ENCODE results near the gene SPTLC2. TPM values are rescaled to one million over a fixed set of nuclear protein-coding genes. Genes with fewer than 3 reads are reported as not detected.
A peak's percentile ranks its signal among the peaks of the same experiment; 100 is the strongest.

Gene SPTLC2
- total and polyA plus RNA-seq, 2 donors (not counting 1 experiment from before 2014, with no cell fraction given), result 22.8 to 25.9 TPM

DNA sequence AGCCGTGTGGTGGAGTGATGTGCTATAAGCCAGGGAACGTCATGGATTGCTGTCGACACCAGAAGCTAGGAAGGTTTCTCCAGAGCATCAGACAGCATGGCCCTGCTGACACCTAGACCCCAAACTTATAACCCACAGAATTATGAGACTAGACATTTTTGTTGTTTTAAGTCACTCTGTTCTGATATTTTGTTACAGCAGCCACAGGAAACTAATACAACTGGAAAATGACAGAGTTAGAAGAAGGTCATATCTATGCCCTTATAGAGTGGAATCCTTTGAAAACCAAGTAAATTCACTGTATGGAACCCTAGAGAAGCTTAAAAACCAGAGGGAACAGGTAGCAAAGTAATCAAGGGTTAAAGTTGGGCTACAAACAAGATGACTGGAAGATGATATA is 42.5 kb downstream of the SPTLC2 start:
- Histone ChIP-seq H4K20me1 (ENCODE audit: control insufficient read depth, extremely low read depth, insufficient read depth, low read length) (no peaks in the 10 kb centered on the region), H3K27ac (ENCODE audit: insufficient read depth, low read length) (no peak overlapping the region)
- TF ChIP-seq, protein P1, sequence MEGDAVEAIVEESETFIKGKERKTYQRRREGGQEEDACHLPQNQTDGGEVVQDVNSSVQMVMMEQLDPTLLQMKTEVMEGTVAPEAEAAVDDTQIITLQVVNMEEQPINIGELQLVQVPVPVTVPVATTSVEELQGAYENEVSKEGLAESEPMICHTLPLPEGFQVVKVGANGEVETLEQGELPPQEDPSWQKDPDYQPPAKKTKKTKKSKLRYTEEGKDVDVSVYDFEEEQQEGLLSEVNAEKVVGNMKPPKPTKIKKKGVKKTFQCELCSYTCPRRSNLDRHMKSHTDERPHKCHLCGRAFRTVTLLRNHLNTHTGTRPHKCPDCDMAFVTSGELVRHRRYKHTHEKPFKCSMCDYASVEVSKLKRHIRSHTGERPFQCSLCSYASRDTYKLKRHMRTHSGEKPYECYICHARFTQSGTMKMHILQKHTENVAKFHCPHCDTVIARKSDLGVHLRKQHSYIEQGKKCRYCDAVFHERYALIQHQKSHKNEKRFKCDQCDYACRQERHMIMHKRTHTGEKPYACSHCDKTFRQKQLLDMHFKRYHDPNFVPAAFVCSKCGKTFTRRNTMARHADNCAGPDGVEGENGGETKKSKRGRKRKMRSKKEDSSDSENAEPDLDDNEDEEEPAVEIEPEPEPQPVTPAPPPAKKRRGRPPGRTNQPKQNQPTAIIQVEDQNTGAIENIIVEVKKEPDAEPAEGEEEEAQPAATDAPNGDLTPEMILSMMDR (conservative IDR thresholded peaks at IDR 0.05 in 1 of 2, IDR thresholded peaks at IDR 0.05 in 1 of 2; ENCODE audit: low read depth in 1 of 2, low read length in 2 of 2), result no peak
- TF ChIP-seq EZH2 (IDR thresholded peaks at IDR 0.05; ENCODE audit: low read length, missing control alignments), result no peak

GRCh38 chr14:77570706-77571268 is 45.6 kb downstream of the SPTLC2 start:
- H3K4me1 ChIP-seq (ENCODE audit: control insufficient read depth, extremely low read depth, insufficient read depth, low read length), result peaks cover 3% of the 10 kb centered on the region
- H3K9me3 ChIP-seq (ENCODE audit: control insufficient read depth, insufficient read depth, low read depth, low read length), result no peaks in the 10 kb centered on the region
- no peak overlapping the region for H3K9ac ChIP-seq (ENCODE audit: insufficient read depth, low read length)
- TF ChIP-seq, protein P1 (conservative IDR thresholded peaks at IDR 0.05 in 1 of 2, IDR thresholded peaks at IDR 0.05 in 1 of 2; ENCODE audit: low read depth in 1 of 2, low read length in 2 of 2), result no peak
- TF ChIP-seq EZH2 (IDR thresholded peaks at IDR 0.05; ENCODE audit: low read length, missing control alignments), result no peak
- H2AFZ ChIP-seq (ENCODE audit: low read length), result no peak overlapping the region
- peaks cover 2% of the 10 kb centered on the region for H3K79me2 ChIP-seq (ENCODE audit: control insufficient read depth, insufficient read depth, low read length)
- peak in 1 of 2 donors; percentile 25 for DNase-seq (ENCODE audit: low read depth in 2 of 2)
- no peak overlapping the region for H3K27ac ChIP-seq (ENCODE audit: insufficient read depth, low read length)
- no peaks in the 10 kb centered on the region for H3K36me3 ChIP-seq (ENCODE audit: control insufficient read depth, insufficient read depth, low read length)
- H4K20me1 ChIP-seq (ENCODE audit: control insufficient read depth, extremely low read depth, insufficient read depth, low read length), result no peaks in the 10 kb centered on the region
- H3K4me3 ChIP-seq (replicated peaks in 1 of 4; ENCODE audit: control extremely low read depth in 1 of 4, insufficient read depth in 1 of 4, low read depth in 3 of 4, low read length in 4 of 4), result no peak overlapping the region
- H3K27me3 ChIP-seq (ENCODE audit: control insufficient read depth, insufficient read depth, low read length), result no peaks in the 10 kb centered on the region
- no peak overlapping the region for H3K4me2 ChIP-seq (ENCODE audit: extremely low read depth, insufficient read depth, low read length)

More for the DNA sequence above, 42.5 kb downstream of the SPTLC2 start:
- Histone ChIP-seq H2AFZ (ENCODE audit: low read length) (no peak overlapping the region), H3K4me1 (ENCODE audit: control insufficient read depth, extremely low read depth, insufficient read depth, low read length) (peaks cover 3% of the 10 kb centered on the region), H3K9me3 (ENCODE audit: control insufficient read depth, insufficient read depth, low read depth, low read length) (no peaks in the 10 kb centered on the region), H3K27me3 (ENCODE audit: control insufficient read depth, insufficient read depth, low read length) (no peaks in the 10 kb centered on the region), H3K4me3 (replicated peaks in 1 of 4; ENCODE audit: control extremely low read depth in 1 of 4, insufficient read depth in 1 of 4, low read depth in 3 of 4, low read length in 4 of 4) (no peak overlapping the region), H3K9ac (ENCODE audit: insufficient read depth, low read length) (no peak overlapping the region), H3K36me3 (ENCODE audit: control insufficient read depth, insufficient read depth, low read length) (no peaks in the 10 kb centered on the region), H3K4me2 (ENCODE audit: extremely low read depth, insufficient read depth, low read length) (no peak overlapping the region), H3K79me2 (ENCODE audit: control insufficient read depth, insufficient read depth, low read length) (peaks cover 2% of the 10 kb centered on the region)
- no peak for DNase-seq (ENCODE audit: low read depth in 2 of 2)

GRCh38 chr14:77565994-77566305 is 50.5 kb downstream of the SPTLC2 start:
- no peak overlapping the region for H3K27ac ChIP-seq (ENCODE audit: insufficient read depth, low read length)
- TF ChIP-seq, protein P1 (conservative IDR thresholded peaks at IDR 0.05 in 1 of 2, IDR thresholded peaks at IDR 0.05 in 1 of 2; ENCODE audit: low read depth in 1 of 2, low read length in 2 of 2), result no peak
- no peak for TF ChIP-seq EZH2 (IDR thresholded peaks at IDR 0.05; ENCODE audit: low read length, missing control alignments)

More at GRCh38 chr14:77565994-77566305, 50.5 kb downstream of the SPTLC2 start:
- no peak for DNase-seq (ENCODE audit: low read depth in 2 of 2)
- Histone ChIP-seq H3K79me2 (ENCODE audit: control insufficient read depth, insufficient read depth, low read length) (no peaks in the 10 kb centered on the region), H2AFZ (ENCODE audit: low read length) (no peak overlapping the region), H3K9me3 (ENCODE audit: control insufficient read depth, insufficient read depth, low read depth, low read length) (no peaks in the 10 kb centered on the region), H3K9ac (ENCODE audit: insufficient read depth, low read length) (no peak overlapping the region), H3K4me3 (replicated peaks in 1 of 4; ENCODE audit: control extremely low read depth in 1 of 4, insufficient read depth in 1 of 4, low read depth in 3 of 4, low read length in 4 of 4) (no peak overlapping the region), H3K27me3 (ENCODE audit: control insufficient read depth, insufficient read depth, low read length) (no peaks in the 10 kb centered on the region), H3K4me1 (ENCODE audit: control insufficient read depth, extremely low read depth, insufficient read depth, low read length) (peaks cover 4% of the 10 kb centered on the region), H4K20me1 (ENCODE audit: control insufficient read depth, extremely low read depth, insufficient read depth, low read length) (no peaks in the 10 kb centered on the region), H3K36me3 (ENCODE audit: control insufficient read depth, insufficient read depth, low read length) (no peaks in the 10 kb centered on the region), H3K4me2 (ENCODE audit: extremely low read depth, insufficient read depth, low read length) (no peak overlapping the region)

Data from fibroblast of lung (primary cell).